Measurements from ENCODE around the gene LRRC40.

The LRRC40 gene

DNA sequence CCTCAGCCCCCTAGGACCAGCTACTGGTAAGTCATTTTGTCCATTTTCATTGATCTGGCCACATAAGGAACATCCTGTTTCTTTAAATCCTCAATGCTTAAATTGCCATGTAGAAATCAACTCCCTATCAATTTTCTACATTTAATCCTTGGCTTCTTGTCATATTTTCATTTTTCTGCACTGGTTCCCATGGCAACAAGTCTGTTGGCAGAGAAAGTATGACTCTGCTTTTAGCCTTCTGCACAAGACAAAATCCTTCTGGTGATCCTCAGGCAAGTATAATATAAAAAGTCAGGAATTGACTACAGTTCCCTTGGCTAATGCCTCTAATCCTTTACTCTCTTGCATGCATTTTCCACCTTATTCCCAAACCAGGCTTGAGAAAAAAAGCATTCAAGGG, 65.0 kb downstream of the LRRC40 start (continued):
- TF ChIP-seq, protein P1, sequence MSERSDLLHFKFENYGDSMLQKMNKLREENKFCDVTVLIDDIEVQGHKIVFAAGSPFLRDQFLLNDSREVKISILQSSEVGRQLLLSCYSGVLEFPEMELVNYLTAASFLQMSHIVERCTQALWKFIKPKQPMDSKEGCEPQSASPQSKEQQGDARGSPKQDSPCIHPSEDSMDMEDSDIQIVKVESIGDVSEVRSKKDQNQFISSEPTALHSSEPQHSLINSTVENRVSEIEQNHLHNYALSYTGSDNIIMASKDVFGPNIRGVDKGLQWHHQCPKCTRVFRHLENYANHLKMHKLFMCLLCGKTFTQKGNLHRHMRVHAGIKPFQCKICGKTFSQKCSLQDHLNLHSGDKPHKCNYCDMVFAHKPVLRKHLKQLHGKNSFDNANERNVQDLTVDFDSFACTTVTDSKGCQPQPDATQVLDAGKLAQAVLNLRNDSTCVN (tag by site-specific recombination; optimal IDR thresholded peaks at IDR 0.05): no peak

DNA sequence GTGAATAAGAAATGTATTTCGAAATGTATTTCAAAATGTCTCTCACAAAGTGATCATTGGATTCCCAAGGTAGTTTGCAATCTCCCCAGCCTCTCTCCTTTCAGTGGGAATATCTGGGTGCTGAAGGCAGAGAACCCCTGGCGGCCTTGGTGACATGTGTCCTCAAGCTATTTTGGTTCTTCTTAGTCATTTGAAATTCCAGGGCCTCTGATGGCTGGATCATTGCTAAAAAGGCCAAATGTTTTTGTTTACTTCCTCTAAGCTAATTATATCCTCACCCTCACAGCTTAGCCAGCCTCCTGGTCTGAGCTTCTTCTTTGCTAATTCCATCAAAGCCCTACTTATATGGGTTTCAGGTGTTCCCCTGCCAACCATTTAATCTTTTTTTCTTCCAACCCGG, 71.2 kb downstream of the LRRC40 start:
- Histone ChIP-seq H3K4me3 (ENCODE audit: low read depth, low read length) (no peak overlapping the region), H3K27ac (ENCODE audit: extremely low read depth, low read depth, low read length) (no peak overlapping the region), H3K9me3 (ENCODE audit: control insufficient read depth, insufficient read depth, low read depth, low read length) (no peaks in the 10 kb centered on the region), H3K4me1 (ENCODE audit: control insufficient read depth, insufficient read depth, low read length) (no peaks in the 10 kb centered on the region), H3K36me3 (ENCODE audit: control insufficient read depth in 2 of 2, insufficient read depth in 1 of 2, low read length in 2 of 2) (no peaks in the 10 kb centered on the region)
- TF ChIP-seq ZSCAN16 (tag by site-specific recombination; IDR thresholded peaks at IDR 0.05): no peak
- ChIA-PET POLR2A (no interaction called here), CTCF (interaction anchor here (0.5 to 1.6 kb wide), 7 partner anchors 8 to 353 kb away, joined by 3 to 7 read pairs (median 3); no protein-coding TSS in a partner anchor)

DNA sequence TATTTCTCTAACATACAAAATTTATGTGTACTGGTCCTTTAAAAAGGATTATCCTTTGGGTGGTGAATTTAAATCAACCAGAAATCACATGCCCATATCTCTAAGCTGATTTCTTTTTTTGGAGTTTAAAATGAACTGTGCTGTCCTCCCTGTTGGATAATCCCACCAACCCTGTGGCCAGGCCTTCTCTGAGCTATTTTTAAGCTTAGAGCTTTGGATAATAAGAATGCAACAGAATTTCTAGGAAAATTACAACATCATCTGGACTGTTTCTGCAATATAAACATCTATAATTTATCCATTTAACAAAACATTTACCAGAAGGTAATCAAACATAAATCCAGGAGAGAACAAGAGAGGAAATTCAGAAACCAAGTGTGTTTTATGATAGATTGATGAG, 88.3 kb downstream of the LRRC40 start:
- Histone ChIP-seq H3K4me1 (ENCODE audit: control insufficient read depth, insufficient read depth, low read length) (no peaks in the 10 kb centered on the region), H3K27ac (ENCODE audit: extremely low read depth, low read depth, low read length) (no peak overlapping the region), H3K4me3 (ENCODE audit: low read depth, low read length) (no peak overlapping the region), H3K36me3 (ENCODE audit: control insufficient read depth in 2 of 2, insufficient read depth in 1 of 2, low read length in 2 of 2) (no peaks in the 10 kb centered on the region), H3K9me3 (ENCODE audit: control insufficient read depth, insufficient read depth, low read depth, low read length) (no peaks in the 10 kb centered on the region)
- POLR2A ChIA-PET: no interaction called here
- TF ChIP-seq ZNF132 (tag by site-specific recombination; IDR thresholded peaks at IDR 0.05; ENCODE audit: borderline replicate concordance): no peak
- no peak for TF ChIP-seq ZBTB7A (tag by site-specific recombination; IDR thresholded peaks at IDR 0.05; ENCODE audit: low read depth)
- TF ChIP-seq, protein P2, sequence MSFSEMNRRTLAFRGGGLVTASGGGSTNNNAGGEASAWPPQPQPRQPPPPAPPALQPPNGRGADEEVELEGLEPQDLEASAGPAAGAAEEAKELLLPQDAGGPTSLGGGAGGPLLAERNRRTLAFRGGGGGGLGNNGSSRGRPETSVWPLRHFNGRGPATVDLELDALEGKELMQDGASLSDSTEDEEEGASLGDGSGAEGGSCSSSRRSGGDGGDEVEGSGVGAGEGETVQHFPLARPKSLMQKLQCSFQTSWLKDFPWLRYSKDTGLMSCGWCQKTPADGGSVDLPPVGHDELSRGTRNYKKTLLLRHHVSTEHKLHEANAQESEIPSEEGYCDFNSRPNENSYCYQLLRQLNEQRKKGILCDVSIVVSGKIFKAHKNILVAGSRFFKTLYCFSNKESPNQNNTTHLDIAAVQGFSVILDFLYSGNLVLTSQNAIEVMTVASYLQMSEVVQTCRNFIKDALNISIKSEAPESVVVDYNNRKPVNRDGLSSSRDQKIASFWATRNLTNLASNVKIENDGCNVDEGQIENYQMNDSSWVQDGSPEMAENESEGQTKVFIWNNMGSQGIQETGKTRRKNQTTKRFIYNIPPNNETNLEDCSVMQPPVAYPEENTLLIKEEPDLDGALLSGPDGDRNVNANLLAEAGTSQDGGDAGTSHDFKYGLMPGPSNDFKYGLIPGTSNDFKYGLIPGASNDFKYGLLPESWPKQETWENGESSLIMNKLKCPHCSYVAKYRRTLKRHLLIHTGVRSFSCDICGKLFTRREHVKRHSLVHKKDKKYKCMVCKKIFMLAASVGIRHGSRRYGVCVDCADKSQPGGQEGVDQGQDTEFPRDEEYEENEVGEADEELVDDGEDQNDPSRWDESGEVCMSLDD (tag by site-specific recombination; IDR thresholded peaks at IDR 0.05): no peak
- TF ChIP-seq, protein P3, sequence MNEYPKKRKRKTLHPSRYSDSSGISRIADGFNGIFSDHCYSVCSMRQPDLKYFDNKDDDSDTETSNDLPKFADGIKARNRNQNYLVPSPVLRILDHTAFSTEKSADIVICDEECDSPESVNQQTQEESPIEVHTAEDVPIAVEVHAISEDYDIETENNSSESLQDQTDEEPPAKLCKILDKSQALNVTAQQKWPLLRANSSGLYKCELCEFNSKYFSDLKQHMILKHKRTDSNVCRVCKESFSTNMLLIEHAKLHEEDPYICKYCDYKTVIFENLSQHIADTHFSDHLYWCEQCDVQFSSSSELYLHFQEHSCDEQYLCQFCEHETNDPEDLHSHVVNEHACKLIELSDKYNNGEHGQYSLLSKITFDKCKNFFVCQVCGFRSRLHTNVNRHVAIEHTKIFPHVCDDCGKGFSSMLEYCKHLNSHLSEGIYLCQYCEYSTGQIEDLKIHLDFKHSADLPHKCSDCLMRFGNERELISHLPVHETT (tag by site-specific recombination; IDR thresholded peaks at IDR 0.05): no peak
- TF ChIP-seq KLF8 (tag by site-specific recombination; IDR thresholded peaks at IDR 0.05): no peak
- no peak for TF ChIP-seq ZNF76 (tag by site-specific recombination; IDR thresholded peaks at IDR 0.05; ENCODE audit: borderline replicate concordance, low read depth)
- TF ChIP-seq ZNF549 (tag by site-specific recombination; IDR thresholded peaks at IDR 0.05): no peak
- no peak for TF ChIP-seq ZFP41 (tag by site-specific recombination; IDR thresholded peaks at IDR 0.05; ENCODE audit: borderline replicate concordance)
- TF ChIP-seq HOXA7 (CRISPR knock-in tag; IDR thresholded peaks at IDR 0.05; ENCODE audit: borderline replicate concordance): no peak
- TF ChIP-seq, protein P4, sequence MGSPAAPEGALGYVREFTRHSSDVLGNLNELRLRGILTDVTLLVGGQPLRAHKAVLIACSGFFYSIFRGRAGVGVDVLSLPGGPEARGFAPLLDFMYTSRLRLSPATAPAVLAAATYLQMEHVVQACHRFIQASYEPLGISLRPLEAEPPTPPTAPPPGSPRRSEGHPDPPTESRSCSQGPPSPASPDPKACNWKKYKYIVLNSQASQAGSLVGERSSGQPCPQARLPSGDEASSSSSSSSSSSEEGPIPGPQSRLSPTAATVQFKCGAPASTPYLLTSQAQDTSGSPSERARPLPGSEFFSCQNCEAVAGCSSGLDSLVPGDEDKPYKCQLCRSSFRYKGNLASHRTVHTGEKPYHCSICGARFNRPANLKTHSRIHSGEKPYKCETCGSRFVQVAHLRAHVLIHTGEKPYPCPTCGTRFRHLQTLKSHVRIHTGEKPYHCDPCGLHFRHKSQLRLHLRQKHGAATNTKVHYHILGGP (tag by site-specific recombination; IDR thresholded peaks at IDR 0.05): no peak
- no peak for TF ChIP-seq ZNF433 (tag by site-specific recombination; IDR thresholded peaks at IDR 0.05; ENCODE audit: low read depth)
- TF ChIP-seq, protein P5, sequence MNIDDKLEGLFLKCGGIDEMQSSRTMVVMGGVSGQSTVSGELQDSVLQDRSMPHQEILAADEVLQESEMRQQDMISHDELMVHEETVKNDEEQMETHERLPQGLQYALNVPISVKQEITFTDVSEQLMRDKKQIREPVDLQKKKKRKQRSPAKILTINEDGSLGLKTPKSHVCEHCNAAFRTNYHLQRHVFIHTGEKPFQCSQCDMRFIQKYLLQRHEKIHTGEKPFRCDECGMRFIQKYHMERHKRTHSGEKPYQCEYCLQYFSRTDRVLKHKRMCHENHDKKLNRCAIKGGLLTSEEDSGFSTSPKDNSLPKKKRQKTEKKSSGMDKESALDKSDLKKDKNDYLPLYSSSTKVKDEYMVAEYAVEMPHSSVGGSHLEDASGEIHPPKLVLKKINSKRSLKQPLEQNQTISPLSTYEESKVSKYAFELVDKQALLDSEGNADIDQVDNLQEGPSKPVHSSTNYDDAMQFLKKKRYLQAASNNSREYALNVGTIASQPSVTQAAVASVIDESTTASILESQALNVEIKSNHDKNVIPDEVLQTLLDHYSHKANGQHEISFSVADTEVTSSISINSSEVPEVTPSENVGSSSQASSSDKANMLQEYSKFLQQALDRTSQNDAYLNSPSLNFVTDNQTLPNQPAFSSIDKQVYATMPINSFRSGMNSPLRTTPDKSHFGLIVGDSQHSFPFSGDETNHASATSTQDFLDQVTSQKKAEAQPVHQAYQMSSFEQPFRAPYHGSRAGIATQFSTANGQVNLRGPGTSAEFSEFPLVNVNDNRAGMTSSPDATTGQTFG (tag by site-specific recombination; IDR thresholded peaks at IDR 0.05; ENCODE audit: borderline replicate concordance): no peak
- no peak for TF ChIP-seq ZNF223 (tag by site-specific recombination; IDR thresholded peaks at IDR 0.05)
- TF ChIP-seq YY1 (tag by site-specific recombination; IDR thresholded peaks at IDR 0.05): no peak
- no peak for TF ChIP-seq ZSCAN30 (tag by site-specific recombination; IDR thresholded peaks at IDR 0.05)
- TF ChIP-seq, protein P6, sequence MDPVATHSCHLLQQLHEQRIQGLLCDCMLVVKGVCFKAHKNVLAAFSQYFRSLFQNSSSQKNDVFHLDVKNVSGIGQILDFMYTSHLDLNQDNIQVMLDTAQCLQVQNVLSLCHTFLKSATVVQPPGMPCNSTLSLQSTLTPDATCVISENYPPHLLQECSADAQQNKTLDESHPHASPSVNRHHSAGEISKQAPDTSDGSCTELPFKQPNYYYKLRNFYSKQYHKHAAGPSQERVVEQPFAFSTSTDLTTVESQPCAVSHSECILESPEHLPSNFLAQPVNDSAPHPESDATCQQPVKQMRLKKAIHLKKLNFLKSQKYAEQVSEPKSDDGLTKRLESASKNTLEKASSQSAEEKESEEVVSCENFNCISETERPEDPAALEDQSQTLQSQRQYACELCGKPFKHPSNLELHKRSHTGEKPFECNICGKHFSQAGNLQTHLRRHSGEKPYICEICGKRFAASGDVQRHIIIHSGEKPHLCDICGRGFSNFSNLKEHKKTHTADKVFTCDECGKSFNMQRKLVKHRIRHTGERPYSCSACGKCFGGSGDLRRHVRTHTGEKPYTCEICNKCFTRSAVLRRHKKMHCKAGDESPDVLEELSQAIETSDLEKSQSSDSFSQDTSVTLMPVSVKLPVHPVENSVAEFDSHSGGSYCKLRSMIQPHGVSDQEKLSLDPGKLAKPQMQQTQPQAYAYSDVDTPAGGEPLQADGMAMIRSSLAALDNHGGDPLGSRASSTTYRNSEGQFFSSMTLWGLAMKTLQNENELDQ (tag by site-specific recombination; IDR thresholded peaks at IDR 0.05; ENCODE audit: low read depth): no peak
- TF ChIP-seq ZNF596 (tag by site-specific recombination; IDR thresholded peaks at IDR 0.05): no peak
- no peak for TF ChIP-seq SP7 (tag by site-specific recombination; IDR thresholded peaks at IDR 0.05)
- CTCF ChIA-PET: interaction anchor here (0.6 to 1.0 kb wide), 2 partner anchors 10 to 82 kb away, joined by 3 to 4 read pairs; no protein-coding TSS in a partner anchor

Data from HEK293 (cell line).